Thyroid gland (tissue), 4 donors: ENCODE measurements around the gene CYB561D1. TPM values are rescaled to one million over a fixed set of nuclear protein-coding genes. Genes with fewer than 3 reads are reported as not detected.

ENCODE experiments used
- DNase-seq, 2 donors: peaks; one replicate each; pipeline ENCODE4 v3.0.0-alpha.2; 2019
- H3K27ac ChIP-seq, 3 donors: fragments of 200-600 bp; sonication (generic); 1 replicate in 2 of 3; 2 replicates in 1 of 3; pipeline ENCODE4 v1.5.1; 2016 to 2019; ENCODE audit warnings: mild to moderate bottlenecking in 1 of 3, moderate library complexity in 1 of 3
- H3K27me3 ChIP-seq: fragments of 200-600 bp; sonication (generic); one replicate; pipeline ENCODE4 v1.5.1; 2019
- H3K36me3 ChIP-seq, 2 donors: fragments of 200-600 bp; sonication (generic); one replicate each; pipeline ENCODE4 v1.5.1; 2016 to 2019
- H3K4me1 ChIP-seq, 2 donors: fragments of 200-600 bp; sonication (generic); one replicate each; pipeline ENCODE4 v1.5.1; 2017 to 2019
- H3K4me3 ChIP-seq, 3 donors: fragments of 200-600 bp; sonication (generic); replicated peaks in 1 of 3; 1 replicate in 2 of 3; 2 replicates in 1 of 3; pipeline ENCODE4 v1.5.1; 2016; ENCODE audit warnings: mild to moderate bottlenecking in 1 of 3
- H3K9me3 ChIP-seq: fragments of 200-600 bp; sonication (generic); one replicate; pipeline ENCODE4 v1.5.1; 2017
- POLR2A ChIP-seq, 2 donors: fragments of 450-650 bp; IDR thresholded peaks; one replicate each; pipeline ENCODE4 v1.6.1; 2017; ENCODE audit warnings: antibody characterized with exemption in 2 of 2, mild to moderate bottlenecking in 2 of 2, moderate library complexity in 1 of 2
- WGBS, 2 donors: methylation state at CpG; one replicate each; pipeline ENCODE4 v1.1.5; 2017; 5-methylcytosine and 5-hydroxymethylcytosine counted together
- intact Hi-C: fragments of 100-400 bp; cut with DNase I; formaldehyde crosslinking; loops from one replicate; pipeline ENCODE4 v1.15.1; 2023
- total RNA-seq, 4 donors: library from RNA; depleted of rRNA; stranded (reverse); fragments of >200 nt; gene quantifications; one replicate each; pipeline ENCODE4 v1.2.3, GENCODE V29; 2016
- TF ChIP-seq, protein P1 (sequence below), 6 experiments: fragments of 200-600 bp in 3 of 6; fragments of 450-650 bp in 3 of 6; sonication (generic) in 3 of 6; IDR thresholded peaks; one replicate each; pipeline ENCODE4 v1.5.1; 2016 to 2019; ENCODE audit warnings: antibody characterized with exemption in 6 of 6, mild to moderate bottlenecking in 2 of 6, inconsistent platforms in 1 of 6, moderate library complexity in 1 of 6

CYB561D1 gene
- total RNA-seq, 4 donors from 2014 or later: 8.1 to 16.0 (median 12.2) TPM

DNA sequence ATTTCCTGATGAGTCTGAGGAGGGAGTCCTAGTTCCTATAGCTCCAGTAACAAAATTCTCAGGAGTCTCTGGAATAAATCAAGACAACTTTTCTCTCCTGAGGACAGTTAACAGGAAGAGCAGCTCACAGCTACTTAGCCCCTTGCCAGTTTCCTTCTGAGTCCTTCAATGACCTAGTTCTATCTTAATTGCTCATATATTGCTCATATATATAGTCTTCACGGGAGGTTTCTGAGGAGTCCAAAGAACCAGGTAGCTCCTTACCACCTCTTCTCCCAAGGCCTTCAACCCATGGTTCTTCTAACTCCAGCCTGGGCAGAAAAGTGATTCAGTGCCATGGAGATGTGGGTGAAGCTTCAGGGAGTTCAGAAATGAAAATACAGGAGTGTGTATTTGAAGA lies 11.1 kb downstream of the CYB561D1 start:
- intact Hi-C loops: no loop called here
- WGBS, 2 donors: 88 to 93% methylated on average over 1 of the region's 1 CpG
- no peak overlapping the region for H3K4me3 ChIP-seq
- TF ChIP-seq POLR2A (IDR thresholded peaks at IDR 0.05): no peak
- TF ChIP-seq, protein P1, sequence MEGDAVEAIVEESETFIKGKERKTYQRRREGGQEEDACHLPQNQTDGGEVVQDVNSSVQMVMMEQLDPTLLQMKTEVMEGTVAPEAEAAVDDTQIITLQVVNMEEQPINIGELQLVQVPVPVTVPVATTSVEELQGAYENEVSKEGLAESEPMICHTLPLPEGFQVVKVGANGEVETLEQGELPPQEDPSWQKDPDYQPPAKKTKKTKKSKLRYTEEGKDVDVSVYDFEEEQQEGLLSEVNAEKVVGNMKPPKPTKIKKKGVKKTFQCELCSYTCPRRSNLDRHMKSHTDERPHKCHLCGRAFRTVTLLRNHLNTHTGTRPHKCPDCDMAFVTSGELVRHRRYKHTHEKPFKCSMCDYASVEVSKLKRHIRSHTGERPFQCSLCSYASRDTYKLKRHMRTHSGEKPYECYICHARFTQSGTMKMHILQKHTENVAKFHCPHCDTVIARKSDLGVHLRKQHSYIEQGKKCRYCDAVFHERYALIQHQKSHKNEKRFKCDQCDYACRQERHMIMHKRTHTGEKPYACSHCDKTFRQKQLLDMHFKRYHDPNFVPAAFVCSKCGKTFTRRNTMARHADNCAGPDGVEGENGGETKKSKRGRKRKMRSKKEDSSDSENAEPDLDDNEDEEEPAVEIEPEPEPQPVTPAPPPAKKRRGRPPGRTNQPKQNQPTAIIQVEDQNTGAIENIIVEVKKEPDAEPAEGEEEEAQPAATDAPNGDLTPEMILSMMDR (IDR thresholded peaks at IDR 0.05): no peak
- H3K27me3 ChIP-seq: no peaks in the 10 kb centered on the region
- no peak overlapping the region for H3K27ac ChIP-seq
- no peak for DNase-seq
- no peaks in the 10 kb centered on the region for H3K9me3 ChIP-seq
- H3K4me1 ChIP-seq: peaks cover 6 to 11% of the 10 kb centered on the region in 2 donors
- peaks cover 3 to 5% of the 10 kb centered on the region in 2 donors for H3K36me3 ChIP-seq

DNA sequence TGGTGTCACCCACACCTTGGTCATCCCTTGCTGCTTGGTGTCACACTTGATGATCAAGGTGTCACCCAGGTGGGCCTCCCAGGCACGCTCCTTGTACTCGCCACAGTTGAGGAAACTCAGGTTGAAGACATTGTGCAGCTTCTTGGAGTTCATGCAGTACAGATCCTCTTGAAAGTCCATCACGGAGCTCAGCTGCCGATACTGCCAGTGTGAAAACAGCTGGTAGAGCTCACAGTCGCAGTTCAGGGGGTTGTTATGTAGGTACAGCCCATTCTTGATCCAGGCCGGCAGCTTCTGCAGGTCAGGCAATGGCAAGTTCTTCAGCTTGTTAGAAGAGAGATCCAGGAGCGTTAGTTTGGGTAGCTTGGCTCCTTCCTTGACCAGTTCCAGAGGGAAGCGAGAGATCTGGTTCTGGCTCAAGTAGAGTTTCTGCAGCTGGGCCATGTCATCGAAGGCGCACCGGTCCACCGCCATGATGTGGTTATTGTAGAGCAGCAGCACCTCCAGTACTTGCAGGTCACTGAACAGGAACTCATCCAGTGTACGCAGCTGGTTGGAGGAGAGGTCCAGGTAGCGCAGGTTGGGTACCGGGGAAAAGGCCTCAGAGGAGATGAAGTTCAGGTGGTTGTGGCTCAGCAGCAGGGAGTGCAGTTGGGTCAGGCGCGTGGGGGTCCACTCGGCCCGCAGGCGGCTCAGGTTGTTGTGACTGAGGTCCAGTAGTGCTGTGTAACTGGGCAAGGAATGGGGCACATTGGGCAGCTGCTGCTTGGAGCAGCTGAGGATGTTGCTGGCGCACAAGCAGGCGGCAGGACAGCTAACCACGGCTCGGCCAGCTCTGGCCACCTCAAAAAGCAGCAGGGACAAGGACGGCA lies 14.3 kb downstream of the CYB561D1 start:
- Histone ChIP-seq H3K9me3 (no peaks in the 10 kb centered on the region), H3K4me3 (no peak overlapping the region), H3K27me3 (no peaks in the 10 kb centered on the region), H3K27ac (no peak overlapping the region), H3K4me1 (peaks cover 12 to 16% of the 10 kb centered on the region in 2 donors), H3K36me3 (no peaks in the 10 kb centered on the region)
- intact Hi-C loops: no loop called here
- 92 to 95% methylated on average over 20 to 25 of the region's 25 CpGs for WGBS, 2 donors
- DNase-seq: no peak
- TF ChIP-seq, protein P1 (IDR thresholded peaks at IDR 0.05): no peak
- TF ChIP-seq POLR2A (IDR thresholded peaks at IDR 0.05): no peak

DNA sequence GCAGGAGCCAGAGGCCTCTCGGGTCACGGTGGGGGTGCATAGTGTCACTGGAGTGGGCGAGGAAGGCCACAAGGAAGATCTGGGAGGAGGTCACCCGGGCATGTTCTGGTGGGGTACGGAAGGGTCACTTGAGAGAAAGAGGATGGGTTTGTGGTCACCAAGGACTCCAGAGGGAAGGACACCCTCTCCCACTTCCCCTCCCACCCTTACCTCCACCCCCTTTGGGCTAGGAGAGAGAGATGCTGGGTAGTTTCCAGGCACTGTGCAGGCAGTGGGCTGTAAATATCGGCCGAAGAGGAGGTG lies 14.9 kb downstream of the CYB561D1 start:
- Histone ChIP-seq H3K27ac (no peak overlapping the region), H3K36me3 (no peaks in the 10 kb centered on the region), H3K4me1 (peaks cover 12 to 16% of the 10 kb centered on the region in 2 donors), H3K4me3 (peak overlapping the region in 2 of 3 donors; percentile 18 to 86), H3K9me3 (no peaks in the 10 kb centered on the region), H3K27me3 (no peaks in the 10 kb centered on the region)
- intact Hi-C loops: no loop called here
- TF ChIP-seq POLR2A (IDR thresholded peaks at IDR 0.05): no peak
- TF ChIP-seq, protein P1 (IDR thresholded peaks at IDR 0.05): no peak
- WGBS, 2 donors: 58 to 76% methylated on average over 7 of the region's 7 CpGs
- no peak for DNase-seq

DNA sequence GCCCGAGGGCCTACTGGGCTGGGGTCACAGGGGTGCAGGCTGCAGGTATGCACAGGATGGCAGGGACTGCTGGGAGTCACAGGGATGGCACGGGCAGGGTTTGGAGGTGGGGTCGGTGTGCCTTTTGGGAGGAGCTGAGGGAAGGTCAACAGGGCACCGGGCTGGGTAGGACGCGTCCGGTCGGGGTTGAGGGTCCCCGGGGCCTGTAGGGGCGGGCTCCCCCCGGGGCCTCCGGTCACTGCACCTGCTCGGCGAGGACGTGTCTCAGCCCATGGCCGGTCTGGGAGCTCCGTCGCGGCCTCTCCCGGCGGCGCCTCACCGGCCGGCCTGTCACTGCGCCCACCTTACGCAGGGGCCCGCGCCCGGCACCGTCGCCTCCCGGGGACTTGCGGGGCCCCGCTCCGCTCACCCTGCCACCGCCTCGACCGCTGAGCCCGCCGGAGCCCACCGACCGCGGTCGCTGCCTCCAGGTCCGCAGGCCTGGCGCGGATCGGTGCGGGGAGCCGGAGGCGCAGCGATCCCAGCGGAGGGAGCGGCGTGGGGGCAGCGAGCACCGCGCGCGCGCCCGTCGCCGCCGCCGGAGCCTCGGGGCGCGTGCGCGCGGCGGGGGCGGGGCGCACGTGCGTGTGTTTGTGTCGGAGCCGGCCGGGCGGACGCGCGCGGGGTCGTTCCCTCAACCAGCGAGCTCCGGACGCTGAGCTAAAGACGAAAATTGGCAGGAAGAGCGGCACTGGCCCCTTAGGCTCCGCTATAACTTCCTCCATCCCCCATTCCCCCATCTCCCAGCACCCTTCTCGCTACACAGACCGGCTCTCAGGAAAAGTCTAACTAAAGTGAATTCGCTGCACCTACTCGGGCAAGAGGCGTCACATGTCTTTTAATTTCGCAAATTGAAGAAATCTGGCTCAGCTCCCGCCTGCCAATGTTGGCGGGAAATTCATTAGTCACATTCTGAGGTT lies 15.6 kb downstream of the CYB561D1 start, which contains the start of gene AMIGO1:
Gene AMIGO1 (minus strand): TSS at position 552 of the 959 bp plus-strand sequence. CDS start 815 bp downstream, outside the sequence.
- Histone ChIP-seq H3K36me3 (no peaks in the 10 kb centered on the region), H3K4me1 (peaks cover 8 to 13% of the 10 kb centered on the region in 2 donors), H3K27ac (peak within 1 kb of the TSS in 2 of 3 donors; percentile 38 to 63), H3K27me3 (no peaks in the 10 kb centered on the region), H3K4me3 (peak within 1 kb of the TSS; percentile 18 to 86 (median 37)), H3K9me3 (no peaks in the 10 kb centered on the region)
- 1% methylated on average over 19 to 31 of the region's 100 CpGs for WGBS, 2 donors
- DNase-seq: peak; percentile 65 to 71
- TF ChIP-seq, protein P1 (IDR thresholded peaks at IDR 0.05): no peak
- peak in 1 of 2 donors; percentile 30 for TF ChIP-seq POLR2A (IDR thresholded peaks at IDR 0.05)
- intact Hi-C loops: no loop called here
